HL-60 (cell line): ENCODE results near the gene CNOT6.

Source experiments
- GABPA ChIP-seq: IDR thresholded peaks from 2 replicates; pipeline ENCODE4 v1.6.1; 2012; ENCODE audit warnings: low read depth
- POLR2AphosphoS5 ChIP-seq: IDR thresholded peaks from 2 replicates; pipeline ENCODE4 v1.6.1; 2012; ENCODE audit warnings: low read depth
- REST ChIP-seq: IDR thresholded peaks from 2 replicates; pipeline ENCODE4 v1.6.1; 2012; ENCODE audit warnings: low read depth; ENCODE audit not compliant: insufficient replicate concordance
- TF ChIP-seq, protein P1 (sequence below): IDR thresholded peaks from one replicate; pipeline ENCODE4 v1.5.1; 2011; ENCODE audit warnings: low read length, control low read depth, inconsistent platforms; ENCODE audit not compliant: insufficient read depth

- TF ChIP-seq, protein P1, sequence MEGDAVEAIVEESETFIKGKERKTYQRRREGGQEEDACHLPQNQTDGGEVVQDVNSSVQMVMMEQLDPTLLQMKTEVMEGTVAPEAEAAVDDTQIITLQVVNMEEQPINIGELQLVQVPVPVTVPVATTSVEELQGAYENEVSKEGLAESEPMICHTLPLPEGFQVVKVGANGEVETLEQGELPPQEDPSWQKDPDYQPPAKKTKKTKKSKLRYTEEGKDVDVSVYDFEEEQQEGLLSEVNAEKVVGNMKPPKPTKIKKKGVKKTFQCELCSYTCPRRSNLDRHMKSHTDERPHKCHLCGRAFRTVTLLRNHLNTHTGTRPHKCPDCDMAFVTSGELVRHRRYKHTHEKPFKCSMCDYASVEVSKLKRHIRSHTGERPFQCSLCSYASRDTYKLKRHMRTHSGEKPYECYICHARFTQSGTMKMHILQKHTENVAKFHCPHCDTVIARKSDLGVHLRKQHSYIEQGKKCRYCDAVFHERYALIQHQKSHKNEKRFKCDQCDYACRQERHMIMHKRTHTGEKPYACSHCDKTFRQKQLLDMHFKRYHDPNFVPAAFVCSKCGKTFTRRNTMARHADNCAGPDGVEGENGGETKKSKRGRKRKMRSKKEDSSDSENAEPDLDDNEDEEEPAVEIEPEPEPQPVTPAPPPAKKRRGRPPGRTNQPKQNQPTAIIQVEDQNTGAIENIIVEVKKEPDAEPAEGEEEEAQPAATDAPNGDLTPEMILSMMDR: no peak
- TF ChIP-seq POLR2AphosphoS5: no peak
- no peak for TF ChIP-seq REST
- TF ChIP-seq GABPA: no peak
These were observed 104.8 kb downstream of the CNOT6 start for GRCh38 chr5:180598797-180599589.
